Measurements from ENCODE around the gene RAB4B. TPM values are rescaled to one million over a fixed set of nuclear protein-coding genes. Genes with fewer than 3 reads are reported as not detected.
A peak's percentile ranks its signal among the peaks of the same experiment; 100 is the strongest.

RAB4B gene
- total and polyA plus RNA-seq, 2 of the 13 experiments (the other 11 are each of a cell fraction or from before 2014, with no cell fraction given) = 3.3 to 5.4 TPM

DNA sequence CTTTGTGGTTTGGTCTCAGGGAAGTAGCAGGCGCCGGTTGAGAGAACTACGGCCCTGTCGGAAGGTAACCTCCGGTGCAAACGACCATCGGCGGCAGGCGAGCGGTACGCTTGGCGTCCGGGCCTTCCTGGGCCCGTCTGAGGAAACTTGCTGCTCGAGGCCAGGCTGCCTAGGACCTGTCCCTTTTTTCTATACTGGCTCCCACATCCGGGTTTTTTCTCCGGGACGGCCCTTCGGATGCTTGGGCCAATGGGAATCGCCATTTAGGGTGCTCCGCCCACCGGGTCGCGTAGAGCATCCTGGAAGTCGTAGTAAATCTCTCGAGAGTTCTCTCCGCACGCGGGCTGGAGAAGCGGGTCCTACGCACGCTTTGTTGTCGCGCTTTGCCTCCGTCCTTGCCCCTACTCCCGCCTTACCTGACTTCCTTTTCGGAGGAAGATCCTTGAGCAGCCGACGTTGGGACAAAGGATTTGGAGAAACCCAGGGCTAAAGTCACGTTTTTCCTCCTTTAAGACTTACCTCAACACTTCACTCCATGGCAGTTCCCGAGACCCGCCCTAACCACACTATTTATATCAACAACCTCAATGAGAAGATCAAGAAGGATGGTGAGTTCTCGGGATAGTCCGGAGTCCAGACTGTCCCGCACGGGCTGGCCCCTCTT lies 27.0 kb upstream of the RAB4B start, which contains the start of gene SNRPA (continued):
- TF ChIP-seq ZKSCAN5 (CRISPR knock-in tag; IDR thresholded peaks at IDR 0.05) (no peak), ARHGAP35 (CRISPR knock-in tag; IDR thresholded peaks at IDR 0.05; ENCODE audit: borderline replicate concordance) (no peak), U2AF1 (optimal IDR thresholded peaks at IDR 0.05; ENCODE audit: low read depth, low read length) (no peak), PHB2 (IDR thresholded peaks at IDR 0.05; ENCODE audit: partially characterized antibody) (no peak), ZNF33B (CRISPR knock-in tag; IDR thresholded peaks at IDR 0.05) (no peak), ETV6 (CRISPR knock-in tag; conservative IDR thresholded peaks at IDR 0.05) (no peak), ZSCAN20 (CRISPR knock-in tag; IDR thresholded peaks at IDR 0.05; ENCODE audit: borderline replicate concordance) (no peak), ATF7 (IDR thresholded peaks at IDR 0.05) (no peak), ATF7 (CRISPR knock-in tag; IDR thresholded peaks at IDR 0.05) (no peak), MYC (CRISPR knock-in tag; IDR thresholded peaks at IDR 0.05; ENCODE audit: borderline replicate concordance) (peak; percentile 87), NFE2L2 (IDR thresholded peaks at IDR 0.05; ENCODE audit: low read length) (no peak), ZFP36 (IDR thresholded peaks at IDR 0.05; ENCODE audit: borderline replicate concordance, low read depth, low read length, partially characterized antibody) (no peak), ZNF430 (CRISPR knock-in tag; IDR thresholded peaks at IDR 0.05) (peak; percentile 69), ZNF546 (CRISPR knock-in tag; conservative IDR thresholded peaks at IDR 0.05) (no peak), HIVEP1 (CRISPR knock-in tag; IDR thresholded peaks at IDR 0.05) (peak; percentile 13; the same call in 1 of the 2 replicates), CBX5 (CRISPR knock-in tag; IDR thresholded peaks at IDR 0.05; ENCODE audit: borderline replicate concordance) (no peak), SYNCRIP (IDR thresholded peaks at IDR 0.05; ENCODE audit: insufficient read depth, low read depth, low read length) (no peak), RXRA (CRISPR knock-in tag; IDR thresholded peaks at IDR 0.05) (no peak), JUN (CRISPR knock-in tag; IDR thresholded peaks at IDR 0.05) (no peak; the same call in 1 of the 2 replicates), IRX3 (CRISPR knock-in tag; IDR thresholded peaks at IDR 0.05; ENCODE audit: borderline replicate concordance, low read depth) (no peak; the same call in 1 of the 2 replicates), ZNF577 (CRISPR knock-in tag; IDR thresholded peaks at IDR 0.05; ENCODE audit: borderline replicate concordance, low read depth) (no peak), ZNF678 (CRISPR knock-in tag; IDR thresholded peaks at IDR 0.05) (no peak), ZNF326 (CRISPR knock-in tag; IDR thresholded peaks at IDR 0.05; ENCODE audit: borderline replicate concordance) (no peak), MTA3 (CRISPR knock-in tag; IDR thresholded peaks at IDR 0.05) (no peak), ERF (CRISPR knock-in tag; IDR thresholded peaks at IDR 0.05) (no peak), ATF2 (CRISPR knock-in tag; IDR thresholded peaks at IDR 0.05) (peak; percentile 25; the same call in 1 of the 2 replicates), RNF2 (conservative IDR thresholded peaks at IDR 0.05; ENCODE audit: low read depth) (peak; percentile 18; the same call in 1 of the 2 replicates), PHF5A (CRISPR knock-in tag; IDR thresholded peaks at IDR 0.05; ENCODE audit: low read depth, unreplicated experiment) (no peak), HOXD1 (CRISPR knock-in tag; IDR thresholded peaks at IDR 0.05) (no peak), KDM2A (CRISPR knock-in tag; IDR thresholded peaks at IDR 0.05; ENCODE audit: borderline replicate concordance, low read depth) (peak; percentile 16; the same call in 1 of the 2 replicates)
- TF ChIP-seq, protein P1, sequence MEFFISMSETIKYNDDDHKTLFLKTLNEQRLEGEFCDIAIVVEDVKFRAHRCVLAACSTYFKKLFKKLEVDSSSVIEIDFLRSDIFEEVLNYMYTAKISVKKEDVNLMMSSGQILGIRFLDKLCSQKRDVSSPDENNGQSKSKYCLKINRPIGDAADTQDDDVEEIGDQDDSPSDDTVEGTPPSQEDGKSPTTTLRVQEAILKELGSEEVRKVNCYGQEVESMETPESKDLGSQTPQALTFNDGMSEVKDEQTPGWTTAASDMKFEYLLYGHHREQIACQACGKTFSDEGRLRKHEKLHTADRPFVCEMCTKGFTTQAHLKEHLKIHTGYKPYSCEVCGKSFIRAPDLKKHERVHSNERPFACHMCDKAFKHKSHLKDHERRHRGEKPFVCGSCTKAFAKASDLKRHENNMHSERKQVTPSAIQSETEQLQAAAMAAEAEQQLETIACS (CRISPR knock-in tag; IDR thresholded peaks at IDR 0.05) = no peak
